Renal cortical epithelial cell (primary cell): ENCODE measurements around the gene SPACDR. TPM values are rescaled to one million over a fixed set of nuclear protein-coding genes. Genes with fewer than 3 reads are reported as not detected.
A peak's percentile ranks its signal among the peaks of the same experiment; 100 is the strongest.

Experiments
- DNase-seq: peaks from one replicate; pipeline ENCODE4 v3.0.0-alpha.2; 2011; ENCODE audit warnings: low read depth
- total RNA-seq: library from RNA; depleted of rRNA; stranded (reverse); fragments of >200 nt; gene quantifications from 2 replicates; pipeline ENCODE4 v1.2.3, GENCODE V29; 2014

SPACDR gene
- total RNA-seq, 1 donor from 2014 or later = not detected

DNA sequence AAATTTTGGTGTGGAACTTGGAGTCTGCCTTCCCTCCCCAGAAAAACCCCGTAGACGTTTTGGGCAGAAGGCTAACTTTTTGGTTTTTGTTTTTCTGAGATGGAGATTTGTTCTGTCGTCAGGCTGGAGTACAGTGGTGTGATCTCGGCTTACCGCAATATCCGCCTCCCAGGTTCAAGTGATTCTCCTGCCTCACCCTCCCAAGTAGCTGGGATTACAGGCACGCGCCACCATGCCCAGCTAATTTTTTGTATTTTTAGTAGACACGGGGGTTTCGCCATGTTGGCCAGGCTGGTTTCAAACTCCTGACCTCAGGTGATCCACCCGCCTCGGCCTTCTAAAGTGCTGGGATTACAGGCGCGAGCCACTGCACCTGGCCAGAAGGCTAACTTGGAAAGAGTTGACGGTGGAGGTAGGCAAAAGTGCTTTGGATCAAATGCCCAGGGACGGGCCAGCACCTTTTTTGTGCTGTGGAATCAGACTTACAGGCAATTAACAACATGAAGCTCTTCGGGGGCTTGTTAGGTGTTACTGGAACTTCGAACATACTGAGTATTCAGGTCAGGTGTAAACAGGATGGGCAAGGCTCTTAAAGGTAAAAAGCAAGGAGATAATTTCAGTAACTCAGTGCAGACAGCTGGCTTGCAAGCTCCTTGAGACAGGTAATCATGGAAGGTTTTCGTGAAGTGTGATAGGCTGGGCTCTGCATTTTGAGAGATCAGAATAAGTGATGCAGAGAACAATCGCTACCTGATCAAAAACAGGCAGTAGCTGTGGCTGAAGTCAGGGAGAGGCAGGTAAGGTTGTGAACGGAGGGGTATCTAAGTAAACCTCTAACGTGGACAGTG, 29.5 kb downstream of the SPACDR start:
- no peak for DNase-seq

DNA sequence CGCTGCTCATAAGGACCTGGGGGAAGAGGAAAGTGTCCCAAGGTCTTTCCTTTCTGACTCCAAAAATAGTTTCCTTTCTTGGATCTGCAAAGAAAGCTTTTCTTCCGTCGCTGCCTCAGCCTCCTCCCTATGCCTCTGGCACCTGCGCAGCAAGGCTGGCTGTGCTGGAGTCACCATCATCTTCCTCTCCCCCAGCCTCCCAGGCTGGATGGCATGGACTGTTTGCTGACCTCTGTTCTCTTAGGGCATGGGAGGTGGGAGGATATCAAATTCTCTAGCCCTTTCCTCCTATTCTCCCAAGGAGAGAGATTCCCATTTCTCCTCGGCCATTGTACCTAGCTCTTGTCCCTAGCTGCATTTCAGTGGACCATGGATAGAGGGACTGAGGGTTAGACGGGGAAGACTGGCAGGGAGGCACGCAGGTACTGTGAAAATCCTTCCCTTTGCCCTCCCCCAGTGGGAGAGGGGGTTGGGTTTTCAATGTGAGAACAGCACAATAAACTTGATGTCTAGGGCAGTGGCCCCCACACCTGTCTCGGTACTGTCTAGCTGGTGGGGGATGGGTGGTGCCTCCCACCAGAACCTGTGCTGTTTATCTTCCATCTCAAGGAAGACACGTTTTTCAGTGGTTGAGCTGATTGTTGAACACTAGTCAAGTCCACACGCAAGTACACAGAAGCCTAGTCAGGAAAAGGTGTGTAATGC, 30.3 kb downstream of the SPACDR start:
- no peak for DNase-seq

DNA sequence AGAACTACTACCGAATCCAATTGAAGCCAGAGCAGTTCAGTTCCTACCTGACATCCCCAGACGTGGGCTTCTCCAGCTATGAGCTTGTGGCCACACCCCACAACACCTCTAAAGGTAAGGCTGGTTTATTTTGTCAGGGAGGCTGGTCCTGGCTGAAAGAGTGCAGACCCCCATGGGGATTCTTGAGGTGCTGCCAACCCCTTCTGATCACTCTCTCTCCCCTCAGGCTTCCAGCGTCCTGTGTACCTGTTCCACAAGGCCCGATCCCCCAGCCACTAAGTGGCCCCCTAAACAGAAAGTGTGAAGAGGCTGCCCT, 30.8 kb downstream of the SPACDR start:
- no peak for DNase-seq

DNA sequence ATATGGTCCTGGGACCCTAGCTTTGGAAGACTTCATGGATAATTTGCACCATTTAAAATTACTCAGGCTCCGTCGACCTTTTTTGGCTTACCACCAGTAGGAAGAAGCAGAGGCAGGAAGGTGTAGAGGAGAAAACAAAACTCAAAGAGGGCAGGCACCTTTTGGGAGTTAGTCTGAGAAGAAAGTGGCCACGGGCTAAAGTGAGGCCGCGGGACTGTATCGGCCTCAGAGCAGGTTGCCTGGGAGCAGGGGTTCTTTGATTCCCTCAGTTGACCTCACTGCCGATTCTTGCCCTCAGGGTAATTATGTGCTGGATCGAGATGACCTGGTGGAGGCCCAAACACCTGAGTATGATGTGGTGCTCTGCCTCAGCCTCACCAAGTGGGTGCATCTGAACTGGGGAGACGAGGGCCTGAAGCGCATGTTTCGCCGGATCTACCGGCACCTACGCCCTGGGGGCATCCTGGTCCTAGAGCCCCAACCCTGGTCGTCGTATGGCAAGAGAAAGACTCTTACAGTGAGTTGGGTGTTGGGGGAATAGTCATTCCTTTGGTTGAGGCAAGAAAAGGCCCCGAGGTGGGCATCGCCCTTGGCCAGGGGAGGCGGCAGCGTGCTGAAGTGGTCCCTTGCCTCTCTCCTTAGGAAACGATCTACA, 31.3 kb downstream of the SPACDR start:
- DNase-seq = no peak

DNA sequence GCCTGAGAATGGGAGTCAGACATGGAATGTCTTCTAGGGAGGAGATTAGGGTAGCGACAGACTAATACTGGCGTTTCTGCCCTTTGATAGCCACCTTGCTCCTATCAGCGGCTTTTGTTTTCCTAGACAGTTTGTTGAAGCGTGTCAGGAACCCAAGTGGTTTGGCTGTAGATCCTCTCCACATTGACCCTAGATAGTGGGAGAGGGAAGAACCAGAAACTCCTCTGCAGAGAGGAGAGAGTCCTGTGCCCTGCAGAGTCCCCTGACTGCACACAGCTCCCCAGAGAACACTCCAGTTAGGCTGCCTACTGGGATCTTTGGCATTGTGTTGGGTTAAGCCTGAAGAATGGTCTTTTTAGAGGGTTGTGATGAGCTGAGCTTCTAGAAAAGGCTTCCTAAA, 32.0 kb downstream of the SPACDR start:
- DNase-seq = no peak

DNA sequence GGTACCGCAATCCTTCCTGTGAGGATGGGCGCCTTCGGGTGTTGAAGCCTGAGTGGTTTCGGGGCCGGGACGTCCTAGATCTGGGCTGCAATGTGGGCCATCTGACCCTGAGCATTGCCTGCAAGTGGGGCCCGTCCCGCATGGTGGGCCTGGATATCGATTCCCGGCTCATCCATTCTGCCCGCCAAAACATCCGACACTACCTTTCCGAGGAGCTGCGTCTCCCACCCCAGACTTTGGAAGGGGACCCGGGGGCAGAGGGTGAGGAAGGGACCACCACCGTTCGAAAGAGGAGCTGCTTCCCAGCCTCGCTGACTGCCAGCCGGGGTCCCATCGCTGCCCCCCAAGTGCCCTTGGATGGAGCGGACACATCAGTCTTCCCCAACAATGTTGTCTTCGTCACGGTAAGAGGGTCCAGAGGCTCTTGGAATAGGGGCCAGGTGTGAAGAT, 32.7 kb downstream of the SPACDR start:
- no peak for DNase-seq

DNA sequence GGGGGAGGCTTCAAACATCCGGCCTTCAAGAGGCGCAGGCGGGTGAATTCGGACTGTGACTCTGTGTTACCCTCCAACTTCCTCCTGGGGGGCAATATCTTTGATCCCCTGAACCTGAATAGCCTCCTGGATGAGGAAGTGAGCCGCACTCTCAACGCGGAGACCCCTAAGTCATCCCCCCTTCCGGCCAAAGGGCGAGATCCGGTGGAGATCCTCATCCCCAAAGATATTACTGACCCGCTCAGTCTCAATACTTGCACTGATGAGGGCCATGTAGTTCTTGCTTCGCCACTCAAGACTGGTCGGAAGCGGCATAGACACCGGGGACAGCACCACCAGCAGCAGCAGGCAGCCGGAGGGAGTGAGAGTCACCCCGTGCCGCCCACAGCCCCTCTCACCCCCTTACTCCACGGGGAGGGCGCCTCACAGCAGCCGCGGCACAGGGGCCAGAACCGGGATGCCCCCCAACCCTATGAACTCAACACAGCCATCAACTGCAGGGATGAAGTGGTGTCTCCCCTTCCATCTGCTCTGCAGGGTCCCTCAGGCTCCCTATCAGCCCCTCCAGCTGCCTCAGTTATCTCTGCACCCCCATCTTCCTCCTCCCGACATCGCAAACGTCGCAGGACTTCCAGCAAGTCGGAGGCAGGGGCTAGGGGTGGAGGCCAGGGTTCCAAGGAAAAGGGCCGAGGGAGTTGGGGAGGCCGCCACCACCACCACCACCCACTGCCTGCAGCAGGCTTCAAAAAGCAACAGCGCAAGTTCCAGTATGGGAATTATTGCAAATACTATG, 33.4 kb downstream of the SPACDR start:
- DNase-seq = no peak

DNA sequence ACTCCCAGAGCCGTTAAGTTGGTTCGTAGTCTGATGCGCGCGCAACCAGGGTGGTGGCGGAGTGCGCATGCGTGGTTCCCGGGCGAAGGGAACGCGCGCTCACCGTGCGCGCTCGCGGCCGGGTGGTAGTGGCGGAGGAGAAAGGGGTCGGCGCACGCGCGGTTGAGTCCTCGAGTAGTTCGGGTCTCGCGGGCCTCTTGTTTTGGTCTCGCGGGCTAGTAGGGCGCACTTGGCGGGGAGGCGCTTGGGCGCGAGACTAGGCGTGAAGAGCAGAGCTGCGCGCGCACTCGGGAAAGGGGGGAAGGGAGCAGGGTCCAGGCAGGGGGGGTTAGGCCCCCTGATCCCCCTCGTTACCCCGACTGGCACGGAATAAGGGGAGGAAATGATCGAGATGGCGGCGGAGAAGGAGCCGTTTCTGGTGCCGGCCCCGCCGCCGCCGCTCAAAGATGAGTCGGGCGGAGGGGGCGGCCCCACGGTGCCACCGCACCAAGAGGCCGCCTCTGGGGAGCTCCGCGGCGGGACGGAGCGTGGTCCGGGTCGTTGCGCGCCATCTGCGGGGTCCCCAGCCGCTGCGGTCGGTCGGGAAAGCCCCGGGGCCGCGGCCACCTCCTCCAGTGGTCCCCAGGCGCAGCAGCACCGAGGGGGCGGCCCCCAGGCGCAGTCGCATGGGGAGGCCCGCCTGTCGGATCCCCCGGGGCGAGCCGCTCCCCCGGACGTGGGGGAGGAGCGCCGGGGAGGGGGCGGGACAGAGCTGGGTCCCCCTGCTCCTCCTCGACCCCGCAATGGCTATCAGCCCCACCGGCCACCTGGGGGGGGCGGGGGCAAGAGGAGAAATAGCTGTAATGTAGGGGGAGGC, 34.2 kb downstream of the SPACDR start, which contains the start of gene MEPCE:
MEPCE (plus strand) TSS at position 195 of the 856 bp plus-strand sequence; CDS start at position 383, 188 bp downstream.
- peak; percentile 80 for DNase-seq

DNA sequence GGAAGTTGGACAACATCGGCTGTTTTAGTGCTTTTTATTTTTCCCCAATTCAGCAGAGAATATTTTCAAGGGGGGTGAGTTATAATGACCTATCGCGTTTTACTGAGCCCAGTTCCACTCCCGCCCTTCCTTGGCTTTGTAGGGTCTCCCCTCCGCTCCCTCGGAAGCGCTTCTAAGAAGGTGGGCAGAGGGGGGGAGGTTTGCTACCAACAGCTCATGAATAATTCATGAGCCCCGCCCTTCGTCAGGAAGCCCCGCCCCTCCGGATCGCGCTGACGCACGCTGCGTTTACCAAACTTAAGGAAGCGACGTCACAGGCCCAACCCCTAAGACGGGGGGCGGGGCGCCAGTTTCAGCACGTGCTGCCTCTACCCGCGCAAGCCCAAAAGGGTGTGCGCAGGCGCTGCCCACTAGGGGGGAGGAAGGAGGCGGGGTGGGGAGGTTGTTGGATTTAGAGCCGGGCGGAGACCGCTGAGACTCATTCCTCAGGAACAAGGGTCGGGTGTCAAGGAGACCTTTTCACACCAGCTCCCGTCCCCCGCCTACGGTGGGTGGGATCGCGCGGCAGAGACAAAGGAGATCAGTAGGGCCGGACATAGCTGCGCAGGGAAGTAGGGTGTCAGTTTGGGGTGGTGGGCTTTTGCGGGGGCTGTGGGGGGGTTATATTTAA, 35.0 kb downstream of the SPACDR start:
- peak; percentile 97 for DNase-seq

DNA sequence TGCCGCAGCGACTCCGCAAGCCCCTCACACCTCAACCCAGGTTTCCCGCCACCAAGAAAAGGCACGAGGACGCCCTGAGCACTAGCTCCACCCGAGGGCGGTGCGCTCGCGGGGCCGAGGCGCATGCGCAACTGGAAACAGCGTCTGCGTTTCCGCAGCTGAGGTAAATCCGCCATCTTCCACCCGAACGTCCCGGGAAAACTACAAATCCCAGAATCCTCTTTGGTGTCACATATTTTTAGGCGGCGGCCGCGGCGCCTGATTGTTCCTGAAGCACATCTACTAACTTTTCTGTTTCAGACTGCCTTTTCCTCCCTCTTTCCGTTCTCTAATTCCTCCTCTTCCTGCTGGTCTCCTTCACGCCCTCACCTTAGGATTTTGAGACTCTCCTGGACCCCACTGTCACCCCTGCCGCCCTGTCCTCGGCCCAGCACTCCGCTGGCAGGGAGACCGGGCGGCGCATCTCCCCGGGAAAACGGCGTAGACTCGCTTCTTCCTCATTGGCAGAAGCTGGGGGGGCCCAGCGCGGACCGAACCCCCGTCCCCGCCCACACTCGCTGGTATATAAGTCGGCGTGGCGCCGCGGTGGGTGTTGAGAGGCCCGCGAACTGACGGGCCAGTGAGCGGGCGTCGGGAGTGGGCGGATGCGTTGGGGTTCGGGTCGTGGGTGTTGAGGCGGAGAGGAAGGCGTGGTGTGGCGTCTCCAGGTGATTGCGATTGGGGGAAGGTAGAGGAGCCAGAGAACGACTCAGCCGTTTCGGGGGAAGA, 35.7 kb downstream of the SPACDR start, which contains the start of gene ZCWPW1:
ZCWPW1 (minus strand) TSS at position 505 of the 768 bp plus-strand sequence. CDS start 8,054 bp downstream, outside the sequence.
- DNase-seq = peak; percentile 95

DNA sequence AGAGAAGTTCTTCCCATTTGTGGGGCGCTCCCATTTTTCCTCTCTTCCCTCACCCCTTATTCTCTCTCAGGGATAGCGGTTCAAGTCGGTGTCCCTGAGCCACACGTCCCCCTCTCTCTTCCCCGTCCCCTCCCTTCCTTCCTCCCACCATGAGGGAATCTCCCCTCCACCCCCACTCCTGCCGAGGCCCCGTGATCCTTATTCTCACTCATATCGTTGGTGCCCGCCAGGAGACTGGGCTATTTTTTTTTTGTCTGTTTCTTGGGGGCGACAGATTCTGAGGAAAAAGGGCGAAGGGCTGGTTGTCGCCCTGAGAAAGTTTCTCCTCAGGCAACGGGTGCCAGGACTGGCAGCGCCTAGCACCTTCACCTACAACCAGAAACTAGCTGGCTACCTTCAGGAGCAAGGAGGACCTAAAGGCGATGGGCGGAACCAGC, 36.3 kb downstream of the SPACDR start:
- DNase-seq = no peak

DNA sequence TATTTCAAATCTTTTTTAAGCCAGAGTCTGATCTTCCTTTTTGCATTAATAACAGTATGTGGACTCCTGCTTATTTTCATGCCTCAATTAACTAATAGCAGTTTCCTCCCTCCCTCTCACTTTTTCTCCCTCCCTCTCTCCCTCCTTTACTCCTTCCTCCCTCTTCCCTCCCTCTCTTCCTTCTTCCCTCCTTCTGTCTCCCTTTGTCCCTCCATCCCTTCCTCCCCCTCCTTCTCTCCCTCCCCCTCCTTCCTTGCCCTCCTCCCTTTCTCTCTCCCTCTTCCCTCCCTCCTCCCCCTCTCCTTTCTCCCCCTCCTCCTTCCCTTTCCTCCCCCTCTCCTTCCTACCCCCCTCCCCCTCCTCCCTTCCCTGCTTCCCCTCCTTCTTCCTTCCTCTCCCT, 37.5 kb downstream of the SPACDR start:
- no peak for DNase-seq

DNA sequence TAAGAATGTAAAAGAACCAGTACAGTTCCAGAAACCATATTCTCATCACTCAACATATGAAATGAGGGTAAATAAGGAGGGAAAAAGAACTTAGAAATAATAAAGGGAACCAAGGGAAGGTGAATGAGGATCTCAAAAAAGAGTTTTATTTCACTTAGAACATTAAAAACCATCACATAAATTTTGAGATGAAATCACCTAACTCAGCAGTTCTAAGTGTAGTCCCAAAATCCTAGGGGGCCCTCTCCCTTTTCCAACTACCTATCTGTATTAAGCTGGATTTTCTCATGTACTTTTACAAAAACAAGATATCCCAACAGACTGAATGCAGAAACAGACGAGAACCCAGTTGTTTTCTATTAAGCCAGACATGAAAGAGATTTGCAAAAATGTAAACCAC, 38.7 kb downstream of the SPACDR start:
- no peak for DNase-seq

DNA sequence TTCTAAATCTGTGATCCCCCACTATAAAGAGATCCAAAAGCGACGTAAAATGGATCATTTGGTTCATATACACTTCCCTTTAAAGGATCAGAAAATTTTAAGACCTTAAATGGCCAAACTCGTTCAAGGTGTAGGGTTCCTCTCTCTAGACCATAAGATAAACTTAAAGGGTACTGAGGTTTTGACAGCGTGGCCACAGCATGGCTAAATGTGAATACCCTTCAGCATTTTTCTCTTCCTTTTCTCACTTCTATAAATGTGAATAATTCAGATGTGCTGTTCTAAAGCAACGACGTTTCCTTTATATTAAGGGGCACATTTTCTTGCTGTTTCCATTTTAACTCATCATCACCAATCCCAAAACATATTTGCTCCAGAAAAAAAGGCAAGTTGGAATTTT, 40.7 kb downstream of the SPACDR start:
- no peak for DNase-seq

DNA sequence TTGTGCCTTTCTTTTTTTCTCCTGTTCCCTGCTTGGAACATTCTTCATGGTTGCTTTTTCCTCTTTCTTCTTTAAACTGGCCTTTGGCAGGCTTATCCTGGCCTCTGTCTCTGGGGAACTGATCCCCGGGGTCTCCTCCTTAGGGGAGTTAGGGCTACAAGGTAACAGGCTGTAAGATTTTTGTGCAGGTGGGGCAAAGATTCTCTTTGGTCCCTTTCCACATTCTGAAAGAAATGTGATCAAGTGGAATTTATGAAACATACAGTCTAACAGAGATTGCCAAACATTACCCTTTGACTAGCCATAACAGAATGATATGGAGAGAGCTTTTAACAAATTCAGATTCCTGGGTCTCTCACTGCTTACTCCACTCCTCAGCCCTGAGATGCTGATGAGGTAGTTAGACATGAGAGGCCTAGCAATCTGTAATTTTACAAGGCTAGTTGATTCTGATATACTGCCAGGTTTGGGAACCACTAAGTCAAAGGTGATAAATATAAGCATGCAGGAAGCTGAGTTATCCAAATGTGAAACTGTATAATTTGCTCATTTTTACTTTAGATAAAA, 44.3 kb downstream of the SPACDR start:
- DNase-seq = no peak

DNA sequence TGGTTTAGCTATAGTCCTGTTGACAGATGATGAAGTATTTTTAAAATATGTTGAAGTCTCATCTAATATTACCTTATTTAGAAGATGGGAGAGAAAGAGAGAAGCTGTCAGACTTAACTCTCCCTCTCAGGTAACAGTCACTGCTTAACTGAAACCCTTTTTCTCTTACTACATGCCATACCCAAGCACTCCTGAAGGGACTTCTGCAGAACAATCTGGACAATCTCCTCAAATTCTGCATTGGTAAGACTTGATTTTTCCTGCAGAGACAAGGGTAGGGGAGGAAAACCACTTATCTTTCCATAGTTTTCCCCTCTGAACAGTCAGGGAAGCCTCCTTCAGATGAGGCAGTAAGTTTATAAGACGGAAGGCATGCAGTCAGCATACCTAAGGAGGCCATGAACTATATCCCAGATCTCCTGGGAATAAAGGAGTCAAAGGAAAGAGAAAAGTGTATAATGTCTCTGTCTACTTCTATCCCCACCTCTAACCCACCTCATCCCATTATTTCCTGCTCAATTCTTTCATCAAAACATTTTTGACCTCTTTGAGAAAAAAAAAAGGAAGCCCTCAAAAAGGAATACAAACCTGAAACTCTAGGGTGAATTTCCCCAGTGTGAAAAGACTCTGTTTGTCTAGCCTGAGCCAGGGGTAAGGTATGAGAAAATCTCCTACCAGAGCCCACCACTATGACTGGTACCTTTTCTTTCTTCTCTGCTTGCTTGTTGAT, 45.0 kb downstream of the SPACDR start:
- DNase-seq = no peak

DNA sequence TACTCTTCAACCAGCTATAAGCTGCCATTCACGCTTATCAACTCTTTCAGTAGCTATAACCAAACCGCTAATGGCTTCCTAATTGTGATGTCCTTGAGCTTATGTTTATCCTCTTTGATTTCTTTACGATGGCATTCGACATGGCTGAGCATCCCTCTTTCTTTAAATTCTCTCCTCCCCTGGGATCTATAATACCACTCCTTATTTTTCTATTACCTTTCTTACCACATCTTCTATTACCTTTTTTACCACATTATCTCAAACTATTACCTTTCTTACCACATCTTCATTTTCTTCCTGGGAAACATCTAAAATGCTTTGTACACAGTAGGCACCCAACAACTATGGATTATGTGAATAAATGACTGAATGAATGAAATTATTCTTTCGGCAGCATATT, 48.6 kb downstream of the SPACDR start:
- no peak for DNase-seq

DNA sequence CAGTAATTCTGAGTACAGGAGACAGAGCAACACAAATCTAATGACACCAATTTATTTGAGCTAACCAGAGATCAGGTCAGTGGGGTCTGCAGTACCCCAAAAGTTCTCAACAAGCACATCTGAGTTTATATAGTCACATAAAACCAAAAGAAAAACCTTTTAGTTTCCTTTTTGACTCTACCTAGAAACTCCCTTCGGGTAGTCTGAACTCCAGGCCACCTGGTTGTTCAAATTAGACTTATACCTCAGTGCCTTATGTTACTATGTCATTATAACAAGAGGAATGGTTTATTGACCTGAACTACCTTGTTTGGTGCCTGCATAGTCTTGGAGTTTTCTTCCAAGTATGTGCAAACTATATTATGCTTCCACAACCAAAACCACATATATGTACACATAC, 50.2 kb downstream of the SPACDR start:
- no peak for DNase-seq
